BJ (cell line): ENCODE data around the gene TRPV4. TPM values are rescaled to one million over a fixed set of nuclear protein-coding genes. Genes with fewer than 3 reads are reported as not detected.

Experiments used
- CTCF ChIA-PET: fragments of 350-600 bp; formaldehyde crosslinking; extraction: SDS; loops from one replicate; lab custom pipeline; 2021; ENCODE audit warnings: antibody characterized with exemption, inconsistent platforms; lab: Yijun Ruan, JAX
- POLR2A ChIA-PET: fragments of 300-600 bp; sonication (Branson Sonifier 250); formaldehyde crosslinking; extraction: SDS; loops from one replicate; lab custom pipeline; 2021; ENCODE audit warnings: antibody characterized with exemption; lab: Charles Lee
- DNase-seq: peaks from one replicate; pipeline ENCODE4 v3.0.0-alpha.2; 2011; ENCODE audit warnings: low read depth
- H3K27me3 ChIP-seq: 2 replicates; pipeline ENCODE4 v1.6.0; 2011; ENCODE audit warnings: low read length; ENCODE audit not compliant: control insufficient read depth, insufficient read depth
- H3K36me3 ChIP-seq: 2 replicates; pipeline ENCODE4 v1.5.1; 2011; ENCODE audit warnings: low read length; ENCODE audit not compliant: control insufficient read depth, insufficient read depth
- H3K4me3 ChIP-seq: 2 replicates; pipeline ENCODE4 v1.5.1; 2011; ENCODE audit warnings: low read depth, mild to moderate bottlenecking, control low read depth, low read length
- polyA plus RNA-seq: library from polyadenylated mRNA; depleted of rRNA; stranded (reverse); fragments of >200 nt; gene quantifications from 2 replicates; pipeline ENCODE4 v1.2.3, GENCODE V29; 2011
- TF ChIP-seq, protein P1 (sequence below): IDR thresholded peaks from 2 replicates; pipeline ENCODE4 v1.5.1; 2011; ENCODE audit warnings: low read depth, mild to moderate bottlenecking, control low read depth, inconsistent platforms, low read length, moderate library complexity; ENCODE audit not compliant: insufficient read depth

Gene TRPV4
- polyA plus RNA-seq, 1 experiment, result 13.4 TPM

DNA sequence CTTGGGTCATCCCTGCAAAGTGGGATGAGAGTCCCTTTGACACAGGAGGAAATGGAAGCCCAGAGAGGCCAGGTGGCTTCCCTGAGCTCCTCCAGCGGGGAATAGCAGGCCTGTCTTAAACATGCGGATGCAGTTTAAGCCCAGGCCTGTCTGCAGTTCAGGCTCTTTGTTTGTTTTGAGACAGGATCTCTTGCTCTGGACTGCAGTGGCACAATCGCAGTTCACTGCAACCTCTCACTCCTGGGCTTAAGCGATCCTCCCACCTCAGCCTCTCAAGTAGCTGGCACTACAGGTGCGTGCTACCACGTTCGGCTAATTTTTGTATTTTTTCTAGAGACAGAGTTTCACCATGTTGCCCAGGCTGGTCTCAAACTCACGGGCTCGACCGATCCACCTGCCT is 3.5 kb downstream of the TRPV4 start:
- POLR2A ChIA-PET, result no interaction called here
- TF ChIP-seq, protein P1, sequence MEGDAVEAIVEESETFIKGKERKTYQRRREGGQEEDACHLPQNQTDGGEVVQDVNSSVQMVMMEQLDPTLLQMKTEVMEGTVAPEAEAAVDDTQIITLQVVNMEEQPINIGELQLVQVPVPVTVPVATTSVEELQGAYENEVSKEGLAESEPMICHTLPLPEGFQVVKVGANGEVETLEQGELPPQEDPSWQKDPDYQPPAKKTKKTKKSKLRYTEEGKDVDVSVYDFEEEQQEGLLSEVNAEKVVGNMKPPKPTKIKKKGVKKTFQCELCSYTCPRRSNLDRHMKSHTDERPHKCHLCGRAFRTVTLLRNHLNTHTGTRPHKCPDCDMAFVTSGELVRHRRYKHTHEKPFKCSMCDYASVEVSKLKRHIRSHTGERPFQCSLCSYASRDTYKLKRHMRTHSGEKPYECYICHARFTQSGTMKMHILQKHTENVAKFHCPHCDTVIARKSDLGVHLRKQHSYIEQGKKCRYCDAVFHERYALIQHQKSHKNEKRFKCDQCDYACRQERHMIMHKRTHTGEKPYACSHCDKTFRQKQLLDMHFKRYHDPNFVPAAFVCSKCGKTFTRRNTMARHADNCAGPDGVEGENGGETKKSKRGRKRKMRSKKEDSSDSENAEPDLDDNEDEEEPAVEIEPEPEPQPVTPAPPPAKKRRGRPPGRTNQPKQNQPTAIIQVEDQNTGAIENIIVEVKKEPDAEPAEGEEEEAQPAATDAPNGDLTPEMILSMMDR, result no peak
- CTCF ChIA-PET, result interaction anchor here (0.6 to 2.1 kb wide), 4 partner anchors 11 to 360 kb away, joined by 3 to 10 read pairs (median 5); no protein-coding TSS in a partner anchor
- no peak for DNase-seq
- Histone ChIP-seq H3K4me3 (no peak overlapping the region), H3K36me3 (no peaks in the 10 kb centered on the region; the same call in 1 of the 2 replicates), H3K27me3 (no peaks in the 10 kb centered on the region)

DNA sequence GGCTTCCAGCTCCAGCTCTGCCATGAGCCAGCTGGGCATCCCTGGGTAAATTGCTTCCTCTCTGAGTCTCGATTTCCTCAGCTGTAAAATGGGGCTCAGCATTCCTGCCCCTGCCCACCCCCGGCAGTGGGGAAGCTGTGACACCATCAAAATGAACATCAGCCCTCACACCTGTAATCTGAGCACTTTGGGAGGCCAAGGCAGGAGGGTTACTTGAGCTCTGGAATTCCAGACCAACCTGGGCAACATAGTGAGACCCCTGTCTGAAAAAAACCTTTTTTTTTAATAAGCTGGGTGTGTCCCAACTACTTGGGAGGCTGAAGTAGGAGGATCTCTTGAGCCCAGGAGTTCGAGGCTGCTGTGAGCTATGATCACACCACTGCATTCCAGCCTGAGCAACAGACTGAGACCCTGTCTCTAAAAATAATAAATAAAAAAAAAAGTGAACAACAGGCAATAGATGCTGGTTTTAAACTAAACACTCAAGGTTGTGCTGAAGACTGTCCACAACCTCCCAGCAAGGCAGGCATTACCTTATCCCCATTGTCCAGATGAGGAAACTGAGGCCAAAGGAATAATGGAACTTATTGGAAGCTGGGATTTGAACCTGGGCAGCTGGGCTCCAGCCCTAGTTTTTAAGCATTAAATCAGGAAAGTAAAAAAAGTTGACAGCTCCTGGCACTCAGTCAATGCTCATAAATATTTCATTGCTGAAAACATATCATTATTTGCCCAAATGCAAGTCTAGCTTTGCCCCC is 4.3 kb downstream of the TRPV4 start:
- ChIA-PET CTCF (interaction anchor here (0.6 to 2.1 kb wide), 4 partner anchors 10 to 359 kb away, joined by 4 to 10 read pairs (median 5); no protein-coding TSS in a partner anchor), POLR2A (no interaction called here)
- TF ChIP-seq, protein P1, result no peak
- H3K4me3 ChIP-seq, result no peak overlapping the region
- DNase-seq, result no peak
- H3K27me3 ChIP-seq, result no peaks in the 10 kb centered on the region
- no peaks in the 10 kb centered on the region; the same call in 1 of the 2 replicates for H3K36me3 ChIP-seq

DNA sequence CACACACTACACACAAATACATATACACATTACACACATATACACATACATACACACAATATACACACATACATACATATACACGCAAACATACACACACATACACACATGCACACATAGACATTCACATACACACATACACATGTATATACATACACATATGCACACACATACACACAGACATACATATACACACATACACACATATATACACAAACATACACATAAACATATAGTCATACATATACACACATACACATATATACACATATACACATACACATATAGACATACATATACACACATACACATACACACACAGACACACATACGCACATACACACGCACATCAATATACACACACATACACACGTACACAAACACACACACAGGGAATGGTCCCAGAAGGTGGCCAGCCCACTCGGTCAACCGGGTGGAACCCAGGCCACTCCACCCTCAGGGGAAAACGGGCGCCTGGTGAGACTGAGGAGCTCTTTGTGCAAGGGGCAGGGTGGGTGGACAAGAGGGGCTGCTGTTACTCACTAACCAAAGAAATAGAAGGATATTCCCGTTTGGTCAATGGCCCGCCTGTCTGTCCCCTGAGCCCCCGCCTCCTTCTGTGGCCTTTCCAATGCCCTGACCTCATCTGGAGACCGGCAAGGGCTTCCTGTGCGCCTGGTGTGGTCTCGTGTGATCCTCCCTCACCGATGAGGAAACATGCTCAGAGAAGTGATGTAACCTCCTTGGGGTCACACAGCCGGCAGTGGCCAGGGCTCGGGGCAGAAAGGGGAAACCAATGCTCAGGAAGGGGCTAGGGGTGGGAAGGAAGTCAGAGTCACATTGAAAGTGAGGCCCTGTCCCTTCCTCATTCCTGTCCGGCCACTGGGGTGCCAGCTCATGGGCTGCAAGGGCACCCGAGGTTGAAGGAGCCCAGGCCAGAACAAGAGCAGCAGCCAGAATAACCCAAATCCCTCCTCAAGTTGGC is 5.3 kb downstream of the TRPV4 start:
- no peak for DNase-seq
- ChIA-PET CTCF (interaction anchor here (1.2 to 2.1 kb wide), 4 partner anchors 9 to 23 kb away, joined by 4 to 10 read pairs (median 4); no protein-coding TSS in a partner anchor), POLR2A (interaction anchor here (0.5 kb wide), 1 partner anchor 957 kb away, joined by 7 read pairs; no protein-coding TSS in a partner anchor)
- Histone ChIP-seq H3K4me3 (no peak overlapping the region), H3K36me3 (no peaks in the 10 kb centered on the region; the same call in 1 of the 2 replicates), H3K27me3 (no peaks in the 10 kb centered on the region)
- TF ChIP-seq, protein P1, result no peak

DNA sequence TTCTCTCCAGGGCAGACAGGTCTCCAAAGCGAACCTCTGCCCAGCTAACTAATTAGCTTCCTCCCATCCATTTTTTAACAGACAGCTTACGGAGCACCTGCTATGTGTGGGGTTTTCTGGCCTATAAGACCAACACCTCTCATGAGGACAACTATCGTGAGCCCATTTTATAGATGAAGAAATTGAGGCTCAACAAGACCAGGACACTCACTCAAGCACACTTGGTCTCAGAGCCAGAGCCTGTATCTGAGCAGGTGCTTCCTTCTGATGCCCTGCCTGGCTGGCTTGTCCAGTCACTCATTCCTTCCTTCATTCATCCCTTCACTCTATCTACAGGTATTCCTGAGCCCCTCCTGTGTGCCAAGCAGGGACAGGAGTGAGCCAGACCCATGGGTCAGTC is 6.1 kb downstream of the TRPV4 start:
- no peaks in the 10 kb centered on the region for H3K27me3 ChIP-seq
- ChIA-PET POLR2A (no interaction called here), CTCF (interaction anchor here (1.1 to 1.2 kb wide), 2 partner anchors 21 to 23 kb away, joined by 3 to 4 read pairs; no protein-coding TSS in a partner anchor)
- no peak for DNase-seq
- H3K4me3 ChIP-seq, result no peak overlapping the region
- H3K36me3 ChIP-seq, result no peaks in the 10 kb centered on the region; the same call in 1 of the 2 replicates
- TF ChIP-seq, protein P1, result no peak
